Aorta (tissue), 5 donors: ENCODE measurements around the gene MPV17. TPM values are rescaled to one million over a fixed set of nuclear protein-coding genes. Genes with fewer than 3 reads are reported as not detected.
"Not testable (repeated sequence)": the region's sequence is repeated elsewhere in the genome, so short reads cannot be mapped to it uniquely, and the experiment has no call there.

Source experiments
- ATAC-seq: fragments of 200-7000 bp; cut with Tn5 transposase; one replicate; pipeline ENCODE4 v1.9.1; 2022; ENCODE audit warnings: moderate library complexity; ENCODE audit not compliant: low FRiP score
- DNase-seq, 2 donors: peaks; one replicate each; pipeline ENCODE4 v3.0.0-alpha.2; 2020
- H3K27ac ChIP-seq, 2 donors: one replicate each; pipeline ENCODE4 v1.5.1; 2013; ENCODE audit warnings: low read length in 2 of 2, mild to moderate bottlenecking in 2 of 2, moderate library complexity in 2 of 2, control low read depth in 1 of 2, inconsistent platforms in 1 of 2, low read depth in 1 of 2
- H3K27me3 ChIP-seq, 2 donors: one replicate each; pipeline ENCODE4 v1.6.1; 2013; ENCODE audit warnings: control low read depth in 1 of 2, low read length in 1 of 2, mild to moderate bottlenecking in 1 of 2, moderate library complexity in 1 of 2; ENCODE audit not compliant: insufficient read depth in 2 of 2, control insufficient read depth in 1 of 2
- H3K36me3 ChIP-seq, 2 donors: one replicate each; pipeline ENCODE4 v1.6.1; 2013; ENCODE audit warnings: control low read depth in 1 of 2, low read length in 1 of 2, mild to moderate bottlenecking in 1 of 2; ENCODE audit not compliant: insufficient read depth in 2 of 2, control insufficient read depth in 1 of 2
- H3K4me1 ChIP-seq, 2 donors: one replicate each; pipeline ENCODE4 v1.6.1; 2013; ENCODE audit warnings: low read length in 2 of 2, control low read depth in 1 of 2, mild to moderate bottlenecking in 1 of 2, moderate library complexity in 1 of 2; ENCODE audit not compliant: insufficient read depth in 2 of 2, control insufficient read depth in 1 of 2
- H3K4me3 ChIP-seq, 2 donors: one replicate each; pipeline ENCODE4 v1.5.1; 2013; ENCODE audit warnings: low read length in 2 of 2, control low read depth in 1 of 2, mild to moderate bottlenecking in 1 of 2
- H3K9me3 ChIP-seq: one replicate; pipeline ENCODE4 v1.6.1; 2013; ENCODE audit warnings: mild to moderate bottlenecking, low read length; ENCODE audit not compliant: control insufficient read depth
- WGBS, 2 donors: extraction: QIAGEN DNeasy Blood & Tissue Kit; methylation state at CpG; one replicate each; pipeline ENCODE4 v1.1.7; 2013; 5-methylcytosine and 5-hydroxymethylcytosine counted together
- intact Hi-C, 2 donors: fragments of 100-400 bp; cut with DNase I; formaldehyde crosslinking; loops; one replicate each; pipeline versions ENCODE4 v1.14.2 to v1.15.0; 2022
- polyA plus RNA-seq, 2 donors: library from polyadenylated mRNA; stranded (reverse); fragments of 200-250 nt; gene quantifications; one replicate each; pipeline ENCODE4 v1.2.3, GENCODE V29; 2013
- total RNA-seq, 2 donors: library from RNA; stranded (reverse); fragmentation: NEBNext Ultra II Directional; extraction: Animal tissue kit (Norgen Biotek cat#: 25700); gene quantifications; one replicate each; pipeline ENCODE4 v1.2.1, GENCODE V29; 2021
- donor health status: healthy with polysubstance abuse.
- donor health status: Bipolar disorder and iron deficiency.
- donor health status: DM: no; HTN: no; CAD: no.
- donor health status: DM: no; HTN: no; CAD: no.
- donor health status: DM: yes; HTN: yes; CAD: no.

The MPV17 gene
- total and polyA plus RNA-seq, 4 donors: 47.5 to 80.6 (median 59.3) TPM

DNA sequence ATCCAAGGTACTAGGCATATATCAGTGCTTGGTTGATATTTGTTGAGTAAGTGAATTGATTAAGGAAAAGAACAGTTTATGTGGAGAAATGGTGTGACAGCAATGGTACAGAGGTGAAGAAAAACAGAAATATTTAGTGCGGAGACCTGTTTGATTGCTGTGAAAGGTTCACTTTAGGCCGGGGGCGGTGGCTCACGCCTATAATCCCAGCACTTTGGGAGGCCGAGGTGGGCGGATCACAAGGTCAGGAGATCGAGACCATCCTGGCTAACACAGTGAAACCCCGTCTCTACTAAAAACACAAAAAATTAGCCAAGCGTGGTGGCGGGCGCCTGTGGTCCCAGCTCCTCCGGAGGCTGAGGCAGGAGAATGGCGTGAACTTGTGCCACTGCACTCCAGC lies 54.6 kb downstream of the MPV17 start:
- peak in 1 of 2 donors; percentile 9 for DNase-seq
- H3K27me3 ChIP-seq, intact Hi-C loops, ATAC-seq, H3K27ac ChIP-seq, H3K4me3 ChIP-seq, H3K36me3 ChIP-seq, H3K4me1 ChIP-seq, H3K9me3 ChIP-seq: not testable (repeated sequence)
- 95 to 97% methylated on average over 13 of the region's 13 CpGs for WGBS, 2 donors

DNA sequence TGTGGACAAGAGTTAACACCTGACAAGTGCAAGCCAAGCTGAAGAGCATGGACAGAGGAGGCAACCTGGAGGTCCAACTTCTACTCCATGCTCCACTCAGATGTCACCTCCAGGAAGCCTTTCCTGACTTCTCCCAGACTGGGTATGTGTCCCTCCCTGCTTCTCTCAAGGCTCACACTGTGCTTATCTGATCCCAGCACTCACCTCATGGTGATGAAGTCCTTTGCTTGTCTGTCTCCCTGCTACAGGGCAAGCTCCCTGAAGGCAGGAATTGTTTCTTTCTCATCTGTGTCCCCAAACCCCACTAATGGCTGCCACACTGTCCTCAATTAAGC lies 57.4 kb downstream of the MPV17 start:
- no peaks in the 10 kb centered on the region for H3K36me3 ChIP-seq
- H3K4me3 ChIP-seq: no peak overlapping the region
- H3K9me3 ChIP-seq: no peaks in the 10 kb centered on the region
- no peak for DNase-seq
- ATAC-seq: no peak
- H3K27me3 ChIP-seq: no peaks in the 10 kb centered on the region
- no peak overlapping the region for H3K27ac ChIP-seq
- H3K4me1 ChIP-seq: no peaks in the 10 kb centered on the region
- intact Hi-C loops: no loop called here

DNA sequence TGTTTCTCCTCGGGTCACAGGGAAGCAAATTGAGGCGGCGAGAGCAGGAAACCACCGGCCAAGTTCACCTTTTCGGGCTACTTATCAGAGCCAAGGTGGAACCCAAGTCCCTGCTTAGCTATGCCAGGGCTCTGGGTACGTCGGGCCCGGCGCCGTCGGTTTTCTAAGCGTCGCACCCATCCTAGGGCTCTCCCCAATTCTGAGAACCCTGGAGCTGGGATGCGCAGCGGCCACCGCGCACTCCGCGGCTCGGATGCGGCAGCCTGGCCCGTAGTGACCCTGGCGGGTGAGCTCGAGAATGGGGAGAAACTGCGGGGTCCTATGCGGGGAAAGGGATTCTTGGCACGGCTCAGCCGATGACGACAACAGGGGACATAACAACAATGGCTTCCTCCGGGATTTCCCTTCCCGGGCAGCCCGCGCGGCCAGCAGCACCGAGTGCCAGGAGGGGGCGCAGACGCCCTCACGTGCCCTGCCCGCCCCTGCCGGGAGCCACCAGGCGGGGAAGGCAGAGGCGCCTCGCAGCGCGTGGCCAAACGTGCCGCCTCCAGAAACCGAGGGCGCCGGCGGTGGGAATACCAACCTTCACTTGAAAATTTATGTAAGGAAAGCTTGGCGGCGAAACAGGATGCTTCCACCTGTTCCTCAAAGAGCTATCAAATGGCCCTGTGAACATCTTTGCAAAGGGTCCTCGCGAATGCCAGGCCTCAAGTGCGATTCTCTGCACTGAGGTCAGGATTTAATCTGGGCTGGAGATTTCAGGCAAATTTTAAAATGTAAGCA lies 58.0 kb downstream of the MPV17 start:
- no peaks in the 10 kb centered on the region for H3K36me3 ChIP-seq
- no peaks in the 10 kb centered on the region for H3K4me1 ChIP-seq
- intact Hi-C loops: no loop called here
- peak; percentile 65 for ATAC-seq
- no peaks in the 10 kb centered on the region for H3K9me3 ChIP-seq
- 4 to 5% methylated on average over 56 of the region's 56 CpGs for WGBS, 2 donors
- H3K27me3 ChIP-seq: no peaks in the 10 kb centered on the region
- DNase-seq: peak; percentile 68 to 85
- no peak overlapping the region for H3K4me3 ChIP-seq
- H3K27ac ChIP-seq: no peak overlapping the region

DNA sequence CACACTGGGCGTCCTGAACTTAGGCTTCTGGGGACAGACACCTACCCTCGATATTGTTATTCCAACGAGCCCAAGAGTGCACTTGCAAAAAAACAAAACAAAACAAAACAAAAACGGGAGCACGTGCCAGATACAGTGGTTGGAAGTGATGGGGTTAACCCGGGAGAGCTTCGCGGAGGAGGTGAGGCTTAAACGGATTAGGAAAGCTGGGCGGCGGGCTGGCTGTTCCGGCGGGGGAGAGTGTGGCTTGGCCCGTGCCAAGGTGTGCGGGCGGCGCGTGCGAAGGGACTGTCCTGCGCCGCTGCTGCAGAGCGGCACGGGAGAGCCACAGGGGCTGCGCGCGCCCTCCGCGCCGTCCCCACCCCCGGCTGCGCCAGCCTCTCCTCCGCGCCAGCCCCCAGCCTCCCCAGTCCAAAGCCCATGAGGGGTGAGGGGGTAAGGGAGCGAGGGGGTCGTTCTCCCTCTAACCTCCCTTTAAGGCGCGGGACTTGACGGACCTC lies 58.6 kb downstream of the MPV17 start:
- Histone ChIP-seq H3K4me3 (no peak overlapping the region), H3K27me3 (no peaks in the 10 kb centered on the region), H3K4me1 (no peaks in the 10 kb centered on the region), H3K27ac (no peak overlapping the region), H3K36me3 (no peaks in the 10 kb centered on the region), H3K9me3 (no peaks in the 10 kb centered on the region)
- peak; percentile 34 for ATAC-seq
- intact Hi-C loops: no loop called here
- WGBS, 2 donors: 0 to 1% methylated on average over 26 to 38 of the region's 38 CpGs
- no peak for DNase-seq

DNA sequence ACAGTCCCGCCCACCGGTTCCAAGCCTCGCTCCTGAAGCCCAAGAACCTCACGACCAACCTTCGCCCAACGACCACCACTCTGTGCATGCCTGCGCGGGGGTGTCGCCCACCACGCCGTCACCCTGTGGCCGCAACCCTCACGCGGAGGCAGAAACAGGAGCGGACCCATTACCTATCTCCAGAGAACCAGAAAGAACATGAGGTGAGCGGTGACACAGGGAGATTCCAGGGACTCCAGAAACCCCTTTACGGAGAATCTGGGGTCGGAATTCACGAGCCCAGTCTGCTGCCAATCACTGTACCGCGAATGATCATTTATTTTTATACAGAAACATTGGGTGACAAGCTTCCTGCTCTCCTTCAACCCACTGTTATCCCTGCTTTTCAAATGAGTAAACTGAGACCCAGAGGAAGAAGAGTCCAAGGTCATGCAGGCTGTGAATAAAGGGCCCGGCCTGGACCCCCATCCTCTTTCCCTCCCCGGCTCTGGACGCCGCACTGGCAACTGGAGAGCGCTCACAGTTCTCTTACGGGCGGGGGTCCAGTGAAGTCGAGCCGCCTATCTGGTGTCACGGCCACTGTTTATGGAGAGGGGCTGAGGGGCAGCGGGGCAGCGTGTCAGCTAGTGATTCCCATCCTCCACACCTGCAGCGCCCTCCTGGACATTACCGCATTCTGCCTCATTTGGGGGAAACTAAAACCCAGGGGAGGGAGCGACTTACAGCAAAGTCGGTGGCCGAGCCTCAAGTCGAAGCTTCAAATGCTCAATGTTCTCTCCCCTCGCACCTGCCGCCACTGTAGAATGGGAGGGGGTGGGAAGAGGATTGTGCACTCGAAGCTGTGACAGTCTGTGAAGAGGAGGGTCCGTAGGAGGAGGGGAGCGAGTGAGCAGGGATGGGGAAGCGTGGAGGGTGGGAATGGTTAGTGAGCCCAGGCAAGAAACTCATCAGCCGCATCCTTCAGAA lies 59.3 kb downstream of the MPV17 start:
- no peaks in the 10 kb centered on the region for H3K36me3 ChIP-seq
- 1% methylated on average over 46 of the region's 46 CpGs for WGBS, 2 donors
- ATAC-seq: no peak
- no peaks in the 10 kb centered on the region for H3K9me3 ChIP-seq
- no peaks in the 10 kb centered on the region for H3K27me3 ChIP-seq
- no peak for DNase-seq
- intact Hi-C loops: no loop called here
- no peak overlapping the region for H3K27ac ChIP-seq
- peak overlapping the region; percentile 53 to 65 for H3K4me3 ChIP-seq
- H3K4me1 ChIP-seq: no peaks in the 10 kb centered on the region

DNA sequence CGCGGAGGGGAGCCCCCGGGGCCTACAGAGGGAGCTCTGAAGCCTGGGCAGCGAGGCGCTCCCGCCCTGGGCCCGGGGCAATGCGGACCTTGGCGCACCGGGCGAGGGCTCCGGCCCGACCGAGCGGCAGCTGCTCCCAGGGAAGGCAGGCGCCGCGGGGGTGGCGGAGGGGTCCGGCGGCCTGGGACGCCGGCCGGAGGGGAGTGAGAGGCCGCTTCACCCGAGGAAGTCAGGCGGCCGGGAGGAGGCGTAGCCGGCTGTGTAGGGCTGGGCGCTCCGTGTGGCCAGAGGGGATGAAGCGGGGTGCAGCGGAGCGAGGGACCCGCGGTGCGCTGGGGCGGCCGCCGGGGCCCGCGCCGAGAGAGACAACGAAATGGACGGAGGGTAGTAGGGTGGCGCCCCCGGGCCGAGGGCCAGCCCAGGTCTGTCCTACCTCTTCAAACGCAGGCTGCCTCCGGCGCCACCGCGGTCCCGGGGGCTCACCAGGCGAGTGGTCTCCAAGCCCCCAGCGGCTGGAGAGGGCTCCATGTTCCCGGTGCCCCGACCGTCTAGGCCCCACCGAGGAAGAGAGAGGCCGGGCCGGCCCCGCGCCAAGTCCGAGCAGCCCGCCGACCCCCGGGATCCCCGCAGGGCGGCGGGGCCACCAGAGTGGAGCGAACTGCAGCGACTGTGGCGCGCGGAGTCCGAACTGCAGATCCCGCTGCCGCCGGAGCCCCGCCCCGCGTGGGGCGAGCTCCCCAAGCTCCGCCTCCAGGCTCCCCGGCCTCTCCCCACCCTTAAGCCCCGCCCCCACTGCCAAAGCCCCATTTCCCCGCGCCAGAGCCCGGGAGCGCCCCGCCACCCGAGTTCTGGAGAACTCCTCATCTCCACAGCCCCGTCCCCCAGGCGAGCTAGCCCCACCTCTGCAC lies 60.3 kb downstream of the MPV17 start, which contains the start of gene SLC30A3:
TSS of gene SLC30A3 (minus strand) at position 669 of the 908 bp plus-strand sequence. CDS start at position 528, 141 bp downstream.
- H3K4me1 ChIP-seq: no peaks in the 10 kb centered on the region
- DNase-seq: peak; percentile 81 to 89
- intact Hi-C loops: no loop called here
- H3K36me3 ChIP-seq: no peaks in the 10 kb centered on the region
- peak; percentile 74 for ATAC-seq
- H3K9me3 ChIP-seq: no peaks in the 10 kb centered on the region
- H3K4me3 ChIP-seq: peak within 1 kb of the TSS; percentile 53 to 65
- H3K27me3 ChIP-seq: no peaks in the 10 kb centered on the region
- H3K27ac ChIP-seq: no peak within 1 kb of the TSS
- 0 to 1% methylated on average over 77 to 96 of the region's 96 CpGs for WGBS, 2 donors

DNA sequence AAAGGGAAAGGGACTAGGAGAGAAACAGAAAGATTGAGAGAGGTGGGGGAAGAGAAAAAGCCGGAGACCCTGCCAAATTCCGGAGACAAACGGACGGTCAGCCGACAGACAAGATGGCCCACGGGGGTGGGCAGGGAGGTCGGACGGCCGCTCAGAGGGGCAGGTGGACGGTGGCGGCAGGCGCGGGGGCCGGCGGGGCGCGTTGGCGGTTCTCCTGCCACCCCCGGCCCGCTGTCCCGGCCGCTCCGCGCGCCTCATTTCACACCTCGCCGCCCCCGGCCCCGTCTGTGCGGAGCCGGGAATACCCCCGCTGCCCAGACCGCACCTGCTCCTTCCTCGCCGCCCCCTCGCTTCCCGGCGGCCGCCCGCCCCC lies 61.0 kb downstream of the MPV17 start:
- ATAC-seq (no peak), DNase-seq (peak in 1 of 2 donors; percentile 16)
- Histone ChIP-seq H3K4me3 (peak overlapping the region; percentile 21 to 53), H3K27ac (no peak overlapping the region), H3K36me3 (no peaks in the 10 kb centered on the region), H3K27me3 (no peaks in the 10 kb centered on the region), H3K9me3 (no peaks in the 10 kb centered on the region), H3K4me1 (no peaks in the 10 kb centered on the region)
- WGBS, 2 donors: 4 to 8% methylated on average over 16 to 40 of the region's 40 CpGs
- intact Hi-C loops: no loop called here

DNA sequence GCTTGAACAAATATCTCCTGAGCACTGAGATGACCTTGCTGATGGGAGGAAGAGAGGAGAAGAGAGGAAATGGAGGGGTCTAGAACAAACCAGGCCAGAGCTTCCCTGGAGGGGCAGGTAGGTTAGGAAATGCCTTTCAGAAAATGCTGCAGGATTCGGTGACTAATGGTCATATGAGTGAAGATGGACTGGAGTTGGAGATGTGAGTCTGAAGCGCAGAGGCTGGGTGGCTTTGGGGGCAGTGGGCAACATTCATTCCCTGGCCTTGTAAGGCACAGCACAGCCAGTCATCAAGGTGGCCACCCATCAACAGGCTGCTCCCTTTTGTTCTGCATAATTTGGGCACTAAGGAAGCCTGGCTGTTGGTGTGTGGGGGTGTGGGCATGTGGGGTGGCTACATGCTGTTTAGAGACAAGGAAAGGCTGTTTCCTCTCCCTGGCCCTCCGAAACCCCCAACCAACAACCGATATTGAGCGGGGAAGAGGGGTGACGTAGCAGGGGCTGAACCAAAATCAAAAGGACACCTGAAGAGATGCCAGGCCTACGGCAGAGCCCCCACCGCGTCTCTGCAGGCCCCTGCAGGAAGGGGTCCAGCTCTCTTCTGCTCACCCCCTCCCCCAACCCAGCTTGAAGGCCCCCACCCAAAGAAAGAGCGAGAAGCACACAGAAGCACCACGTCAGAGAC lies 61.5 kb downstream of the MPV17 start:
- no peaks in the 10 kb centered on the region for H3K4me1 ChIP-seq
- no peaks in the 10 kb centered on the region for H3K36me3 ChIP-seq
- H3K27me3 ChIP-seq: no peaks in the 10 kb centered on the region
- H3K9me3 ChIP-seq: no peaks in the 10 kb centered on the region
- intact Hi-C loops: no loop called here
- 74 to 75% methylated on average over 11 of the region's 11 CpGs for WGBS, 2 donors
- DNase-seq: peak in 1 of 2 donors; percentile 4
- ATAC-seq: no peak
- H3K4me3 ChIP-seq: no peak overlapping the region
- no peak overlapping the region for H3K27ac ChIP-seq
